IPS DF 6.9 (cell line): ENCODE results near the gene NDUFAB1.
"Not testable (repeated sequence)": the region's sequence is repeated elsewhere in the genome, so short reads cannot be mapped to it uniquely, and the experiment has no call there.

ENCODE experiments used
- DNase-seq: peaks from one replicate; pipeline ENCODE4 v3.0.0-alpha.2; 2013; ENCODE audit warnings: low read depth, low spot score
- H3K27ac ChIP-seq: one replicate; pipeline ENCODE4 v1.5.1; 2013; ENCODE audit warnings: low read length, control low read depth
- H3K27me3 ChIP-seq: 2 replicates; pipeline ENCODE4 v1.6.1; 2013; ENCODE audit warnings: mild to moderate bottlenecking, low read length; ENCODE audit not compliant: control insufficient read depth, insufficient read depth
- H3K36me3 ChIP-seq: 2 replicates; pipeline ENCODE4 v1.6.1; 2013; ENCODE audit warnings: low read length; ENCODE audit not compliant: control insufficient read depth, insufficient read depth
- H3K4me1 ChIP-seq: 2 replicates; pipeline ENCODE4 v1.6.1; 2013; ENCODE audit warnings: low read length; ENCODE audit not compliant: control insufficient read depth, insufficient read depth
- H3K4me3 ChIP-seq: 2 replicates; pipeline ENCODE4 v1.5.1; 2013; ENCODE audit warnings: mild to moderate bottlenecking, low read length
- H3K9me3 ChIP-seq: 2 replicates; pipeline ENCODE4 v1.6.1; 2013; ENCODE audit warnings: low read length, inconsistent platforms; ENCODE audit not compliant: control insufficient read depth, insufficient read depth
- WGBS: extraction: QIAGEN DNeasy Blood & Tissue Kit; methylation state at CpG from one replicate; pipeline ENCODE4 v1.1.7; 2013; ENCODE audit warnings: mixed read lengths, missing lambda C conversion rate; ENCODE audit not compliant: insufficient read length, insufficient coverage; 5-methylcytosine and 5-hydroxymethylcytosine counted together

NDUFAB1 gene

DNA sequence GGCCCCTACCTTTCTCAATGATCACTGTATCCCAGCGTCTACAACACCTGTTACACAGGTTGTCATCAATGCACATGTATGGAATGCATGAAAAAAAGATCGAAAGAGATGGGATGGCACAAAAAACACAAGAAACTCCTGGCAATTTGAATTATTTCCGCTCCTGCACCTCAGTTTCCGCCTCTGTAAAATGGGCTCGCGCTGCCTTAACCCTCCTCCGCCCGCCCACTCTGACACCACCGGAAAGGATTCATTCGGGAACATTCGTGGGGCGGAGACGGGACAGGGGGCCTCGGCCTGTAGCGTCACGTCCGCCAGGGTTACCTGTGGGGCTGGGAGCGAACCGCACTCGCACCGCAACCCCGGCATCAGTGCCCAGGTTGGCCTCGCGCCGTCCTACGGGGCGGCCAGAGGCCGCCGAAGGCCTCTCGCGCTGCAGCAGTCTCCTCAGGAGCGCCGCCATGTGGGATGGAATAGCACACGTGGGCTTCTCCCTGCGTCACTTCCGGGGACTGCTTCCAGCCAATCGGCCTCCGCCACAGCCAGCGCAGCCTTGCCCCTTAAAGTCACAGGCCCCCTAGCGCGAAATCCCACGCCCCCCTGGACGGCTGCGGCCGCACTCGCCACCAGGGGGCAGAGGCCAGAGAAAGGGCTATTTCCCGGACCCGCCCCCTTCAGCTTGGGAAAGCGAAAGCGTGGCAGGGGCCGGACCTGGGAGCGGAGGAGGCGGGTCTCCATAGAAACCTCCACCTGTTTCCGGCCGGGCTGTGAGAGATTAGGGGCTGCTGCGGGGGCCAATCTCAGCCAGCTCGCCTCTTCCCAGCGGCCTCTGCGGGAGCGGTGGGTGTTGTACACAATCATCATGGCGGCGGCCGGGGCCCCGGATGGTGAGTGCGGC, 39.0 kb downstream of the NDUFAB1 start, which contains the start of the genes EARS2 and UBFD1:
Gene EARS2, minus strand, starts transcription at position 470 of the 898 bp plus-strand sequence. Its CDS starts 7 bp downstream, at position 463.
Gene UBFD1, plus strand, starts transcription at position 847 of the 898 bp plus-strand sequence. Its CDS starts 16 bp downstream, at position 863.
- H3K27me3 ChIP-seq = no peaks in the 10 kb centered on the region
- no CpG with 5 or more reads among the region's 65 CpGs for WGBS
- H3K36me3 ChIP-seq = peaks cover 11% of the 10 kb centered on the region
- DNase-seq = peak; percentile 93
- no peaks in the 10 kb centered on the region for H3K9me3 ChIP-seq
- no peak within 1 kb of the TSS for H3K27ac ChIP-seq
- no peaks in the 10 kb centered on the region for H3K4me1 ChIP-seq
- H3K4me3 ChIP-seq = peak within 1 kb of the TSS; percentile 92

DNA sequence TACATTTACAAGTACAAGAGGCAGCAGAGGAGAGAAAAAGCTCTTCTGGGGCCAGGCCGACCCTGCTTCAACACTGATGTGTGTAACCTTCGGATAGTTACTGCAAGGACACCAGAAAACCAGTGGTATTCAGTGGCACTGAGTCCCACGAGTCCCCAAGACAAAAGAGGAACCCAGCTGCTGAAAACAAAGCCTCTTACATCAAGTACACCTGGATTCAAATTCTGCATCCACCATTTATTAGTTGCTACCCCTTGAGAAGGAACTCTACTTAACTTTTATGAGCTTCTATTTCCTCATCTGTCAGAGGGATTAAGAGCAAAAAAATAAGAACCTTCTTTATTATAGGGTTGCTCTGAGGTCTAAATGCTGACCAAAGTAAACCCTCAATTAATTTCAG, 41.6 kb downstream of the NDUFAB1 start:
- Histone ChIP-seq H3K27me3 (no peaks in the 10 kb centered on the region), H3K27ac (no peak overlapping the region), H3K9me3 (no peaks in the 10 kb centered on the region), H3K36me3 (peaks cover 18% of the 10 kb centered on the region), H3K4me1 (no peaks in the 10 kb centered on the region), H3K4me3 (no peak overlapping the region)
- no peak for DNase-seq
- no CpG with 5 or more reads among the region's 3 CpGs for WGBS

DNA sequence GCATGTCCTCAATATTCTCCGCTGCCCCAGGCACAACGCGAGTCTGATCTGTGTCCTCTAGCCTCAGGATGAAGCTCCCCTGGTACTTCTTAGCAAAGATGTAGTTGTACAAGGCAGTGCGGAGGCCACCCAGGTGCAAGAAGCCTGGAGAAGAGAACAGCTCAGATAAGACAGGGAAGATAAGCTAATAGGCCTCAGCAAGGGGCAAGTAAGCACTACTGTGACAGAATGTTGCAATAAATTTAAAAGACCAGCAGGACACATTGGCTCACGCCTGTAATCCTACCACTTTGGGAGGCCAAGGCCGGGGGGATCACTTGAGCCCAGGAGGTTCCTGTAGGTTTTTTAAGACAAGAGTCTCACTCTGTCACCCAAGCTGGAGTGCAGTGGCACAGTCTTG, 44.0 kb downstream of the NDUFAB1 start:
- Histone ChIP-seq H3K9me3 (no peaks in the 10 kb centered on the region), H3K36me3 (peaks cover 31% of the 10 kb centered on the region), H3K27me3 (no peaks in the 10 kb centered on the region), H3K4me3 (no peak overlapping the region), H3K27ac (no peak overlapping the region), H3K4me1 (no peaks in the 10 kb centered on the region; the same call in 1 of the 2 replicates)
- WGBS = no CpG with 5 or more reads among the region's 6 CpGs
- no peak for DNase-seq

DNA sequence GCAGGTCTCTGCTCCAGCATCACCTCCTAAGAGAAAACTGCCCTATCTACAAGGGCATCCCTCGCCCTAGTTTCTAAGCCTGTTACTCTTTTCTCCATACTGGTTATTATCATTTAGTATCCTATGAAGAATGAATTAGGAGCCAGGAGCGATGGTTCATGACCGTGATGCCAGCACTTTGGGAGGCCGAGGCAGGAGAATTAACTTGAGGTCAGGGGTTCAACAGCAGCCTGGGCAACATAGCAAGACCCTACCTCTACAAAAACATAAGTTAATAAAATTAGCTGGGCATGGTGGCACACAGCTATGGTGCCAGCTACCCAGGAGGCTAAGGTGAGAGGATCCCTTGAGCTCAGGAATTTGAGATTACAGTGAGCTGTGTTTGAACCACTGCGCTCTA, 46.2 kb downstream of the NDUFAB1 start:
- Histone ChIP-seq H3K4me3 (no peak overlapping the region), H3K27ac (no peak overlapping the region), H3K4me1 (no peaks in the 10 kb centered on the region; the same call in 1 of the 2 replicates), H3K36me3 (peaks cover 36% of the 10 kb centered on the region), H3K27me3 (no peaks in the 10 kb centered on the region), H3K9me3 (no peaks in the 10 kb centered on the region)
- no peak for DNase-seq
- WGBS = no CpG with 5 or more reads among the region's 5 CpGs

GRCh38 chr16:23544436-23544835, 51.7 kb downstream of the NDUFAB1 start:
- Histone ChIP-seq H3K36me3 (peaks cover 36% of the 10 kb centered on the region), H3K27me3 (no peaks in the 10 kb centered on the region), H3K4me1 (no peaks in the 10 kb centered on the region; the same call in 1 of the 2 replicates), H3K27ac (no peak overlapping the region), H3K4me3 (no peak overlapping the region), H3K9me3 (no peaks in the 10 kb centered on the region)
- DNase-seq = no peak
- WGBS = no CpG with 5 or more reads among the region's 14 CpGs

GRCh38 chr16:23540817-23541178, 55.3 kb downstream of the NDUFAB1 start:
- no CpG with 5 or more reads among the region's 3 CpGs for WGBS
- H3K9me3 ChIP-seq, H3K4me3 ChIP-seq, DNase-seq, H3K27me3 ChIP-seq, H3K4me1 ChIP-seq, H3K27ac ChIP-seq: not testable (repeated sequence)
- H3K36me3 ChIP-seq = peaks cover 35% of the 10 kb centered on the region; the same call in 1 of the 2 replicates

- DNase-seq = no peak
- H3K27me3 ChIP-seq = no peaks in the 10 kb centered on the region
- WGBS = no CpG with 5 or more reads among the region's 11 CpGs
- peaks cover 35% of the 10 kb centered on the region; the same call in 1 of the 2 replicates for H3K36me3 ChIP-seq
- H3K27ac ChIP-seq = no peak overlapping the region
- H3K9me3 ChIP-seq = no peaks in the 10 kb centered on the region
- H3K4me1 ChIP-seq = no peaks in the 10 kb centered on the region
- no peak overlapping the region for H3K4me3 ChIP-seq
Measured at GRCh38 chr16:23539984-23540816, 55.9 kb downstream of the NDUFAB1 start.

- Histone ChIP-seq H3K27me3 (no peaks in the 10 kb centered on the region), H3K4me3 (no peak overlapping the region), H3K9me3 (no peaks in the 10 kb centered on the region), H3K4me1 (no peaks in the 10 kb centered on the region), H3K27ac (no peak overlapping the region), H3K36me3 (peaks cover 36% of the 10 kb centered on the region)
- no CpG with 5 or more reads among the region's 1 CpG for WGBS
- DNase-seq = no peak
Measured at GRCh38 chr16:23538919-23539278, 57.2 kb downstream of the NDUFAB1 start.

DNA sequence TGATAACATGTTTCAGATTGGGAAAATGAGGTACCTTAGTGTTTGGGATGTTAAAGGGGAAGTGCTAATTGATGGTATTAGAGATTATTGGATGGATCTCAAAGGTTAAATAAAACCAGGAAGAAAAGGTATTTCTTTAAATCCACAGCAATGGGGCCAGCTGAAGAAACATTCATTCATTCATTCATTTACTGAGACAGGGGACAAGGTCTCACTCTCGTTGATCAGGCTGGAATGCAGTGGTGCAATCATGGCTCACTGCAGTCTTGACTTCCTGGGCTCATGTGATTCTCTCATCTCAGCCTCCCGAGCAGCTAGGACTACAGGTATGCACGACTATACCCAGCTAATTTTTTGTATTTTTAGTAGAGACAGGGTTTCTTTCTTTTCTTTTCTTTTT, 58.7 kb downstream of the NDUFAB1 start:
- no CpG with 5 or more reads among the region's 3 CpGs for WGBS
- Histone ChIP-seq H3K9me3 (no peaks in the 10 kb centered on the region), H3K27ac (no peak overlapping the region), H3K36me3 (peaks cover 35% of the 10 kb centered on the region), H3K4me3 (no peak overlapping the region), H3K4me1 (no peaks in the 10 kb centered on the region), H3K27me3 (no peaks in the 10 kb centered on the region)
- DNase-seq = no peak

GRCh38 chr16:23535901-23536300, 60.2 kb downstream of the NDUFAB1 start:
- Histone ChIP-seq H3K36me3 (peaks cover 39% of the 10 kb centered on the region), H3K27ac (no peak overlapping the region), H3K4me1 (no peaks in the 10 kb centered on the region), H3K27me3 (no peaks in the 10 kb centered on the region), H3K9me3 (no peaks in the 10 kb centered on the region), H3K4me3 (no peak overlapping the region)
- no peak for DNase-seq
- WGBS = no CpG with 5 or more reads among the region's 2 CpGs
